IPS-11a (cell line): ENCODE results near the gene LRRC3B.

Source experiments
- H3K4me3 ChIP-seq: one replicate; pipeline ENCODE4 v1.5.1; 2013; ENCODE audit warnings: low read depth, low read length, control low read depth

The LRRC3B gene

GRCh38 chr3:26630669-26631389 is 8.3 kb downstream of the LRRC3B start:
- H3K4me3 ChIP-seq = no peak overlapping the region

- H3K4me3 ChIP-seq = no peak overlapping the region
These were observed 8.8 kb downstream of the LRRC3B start for GRCh38 chr3:26631390-26631738.

GRCh38 chr3:26634601-26635000 is 12.0 kb downstream of the LRRC3B start:
- no peak overlapping the region for H3K4me3 ChIP-seq

- H3K4me3 ChIP-seq = no peak overlapping the region
These were observed 13.6 kb downstream of the LRRC3B start for GRCh38 chr3:26636096-26636727.

- no peak overlapping the region for H3K4me3 ChIP-seq
These were observed 15.1 kb downstream of the LRRC3B start for GRCh38 chr3:26637698-26638097.

- no peak overlapping the region for H3K4me3 ChIP-seq
These were observed 15.5 kb downstream of the LRRC3B start for GRCh38 chr3:26638113-26638512.

GRCh38 chr3:26639339-26639738 is 16.8 kb downstream of the LRRC3B start:
- no peak overlapping the region for H3K4me3 ChIP-seq

GRCh38 chr3:26647078-26647477 is 24.5 kb downstream of the LRRC3B start:
- no peak overlapping the region for H3K4me3 ChIP-seq

GRCh38 chr3:26648461-26648860 is 25.9 kb downstream of the LRRC3B start:
- H3K4me3 ChIP-seq = no peak overlapping the region

- H3K4me3 ChIP-seq = no peak overlapping the region
These were observed 29.6 kb downstream of the LRRC3B start for GRCh38 chr3:26652164-26652563.

GRCh38 chr3:26653811-26654425 is 31.3 kb downstream of the LRRC3B start:
- H3K4me3 ChIP-seq = no peak overlapping the region

- no peak overlapping the region for H3K4me3 ChIP-seq
These were observed 32.7 kb downstream of the LRRC3B start for GRCh38 chr3:26655231-26655630.

GRCh38 chr3:26657348-26657976 is 34.9 kb downstream of the LRRC3B start:
- H3K4me3 ChIP-seq = no peak overlapping the region

GRCh38 chr3:26668171-26668570 is 45.6 kb downstream of the LRRC3B start:
- no peak overlapping the region for H3K4me3 ChIP-seq

- H3K4me3 ChIP-seq = no peak overlapping the region
These were observed 46.1 kb downstream of the LRRC3B start for GRCh38 chr3:26668696-26669095.

GRCh38 chr3:26675336-26675735 is 52.8 kb downstream of the LRRC3B start:
- H3K4me3 ChIP-seq = no peak overlapping the region

GRCh38 chr3:26681632-26682031 is 59.1 kb downstream of the LRRC3B start:
- no peak overlapping the region for H3K4me3 ChIP-seq

- H3K4me3 ChIP-seq = no peak overlapping the region
These were observed 59.8 kb downstream of the LRRC3B start for GRCh38 chr3:26682406-26682805.

- H3K4me3 ChIP-seq = no peak overlapping the region
These were observed 61.3 kb downstream of the LRRC3B start for GRCh38 chr3:26683902-26684301.

GRCh38 chr3:26687466-26687865 is 64.9 kb downstream of the LRRC3B start:
- H3K4me3 ChIP-seq = no peak overlapping the region

- no peak overlapping the region for H3K4me3 ChIP-seq
These were observed 77.0 kb downstream of the LRRC3B start for GRCh38 chr3:26699553-26699952.

GRCh38 chr3:26703519-26703918 is 80.9 kb downstream of the LRRC3B start:
- H3K4me3 ChIP-seq = no peak overlapping the region
